ENCODE data around the gene IL17RE.

- TF ChIP-seq CTCF (conservative IDR thresholded peaks at IDR 0.05) (no peak), ZFX (IDR thresholded peaks at IDR 0.05) (no peak)
Observed at GRCh38 chr3:9899289-9899791, 3.3 kb upstream of the IL17RE start.

Data from C4-2B (cell line).